NOMO-1 (cell line): ENCODE measurements around the gene SAMD10.
"Not testable (repeated sequence)": the region's sequence is repeated elsewhere in the genome, so short reads cannot be mapped to it uniquely, and the experiment has no call there.

Source experiments
- DNase-seq, 2 experiments: peaks; one replicate each; lab custom pipeline; 2025; ENCODE audit not compliant: unreplicated experiment in 2 of 2; lab: John Stamatoyannopoulos, UW

SAMD10 gene

GRCh38 chr20:63942969-63943807, 36.3 kb downstream of the SAMD10 start:
- no peak for DNase-seq

- DNase-seq = peak; percentile 12 to 39
Observed at GRCh38 chr20:63942250-63942951, 37.0 kb downstream of the SAMD10 start.

- peak; percentile 41 to 86 for DNase-seq
Observed at GRCh38 chr20:63941282-63942081, 38.0 kb downstream of the SAMD10 start.

GRCh38 chr20:63940472-63941266, 38.8 kb downstream of the SAMD10 start:
- no peak for DNase-seq

- no peak for DNase-seq
Observed at GRCh38 chr20:63940071-63940471, 39.4 kb downstream of the SAMD10 start.

- DNase-seq = no peak
Observed at GRCh38 chr20:63939061-63939935, 40.1 kb downstream of the SAMD10 start.

GRCh38 chr20:63937596-63937995, 41.8 kb downstream of the SAMD10 start:
- no peak for DNase-seq

GRCh38 chr20:63935447-63935846, 44.0 kb downstream of the SAMD10 start:
- no peak for DNase-seq

- DNase-seq = no peak
Observed at GRCh38 chr20:63934271-63935068, 45.0 kb downstream of the SAMD10 start.

GRCh38 chr20:63933646-63934045, 45.8 kb downstream of the SAMD10 start:
- no peak for DNase-seq

GRCh38 chr20:63932606-63933160, 46.8 kb downstream of the SAMD10 start:
- DNase-seq = no peak

- no peak for DNase-seq
Observed at GRCh38 chr20:63931735-63932134, 47.7 kb downstream of the SAMD10 start.

GRCh38 chr20:63930971-63931553, 48.4 kb downstream of the SAMD10 start:
- no peak for DNase-seq

- not testable (repeated sequence) for DNase-seq
Observed at GRCh38 chr20:63929473-63929883, 50.0 kb downstream of the SAMD10 start.

- DNase-seq = no peak
Observed at GRCh38 chr20:63929071-63929470, 50.4 kb downstream of the SAMD10 start.

GRCh38 chr20:63926298-63926697, 53.1 kb downstream of the SAMD10 start:
- DNase-seq = no peak

- no peak for DNase-seq
Observed at GRCh38 chr20:63924241-63924640, 55.2 kb downstream of the SAMD10 start.
